Measurements from ENCODE around the gene ARHGEF7.

Gene ARHGEF7

GRCh38 chr13:111328574-111329410, 213.7 kb downstream of the ARHGEF7 start:
- no peak overlapping the region for H3K27ac ChIP-seq
- no peaks in the 10 kb centered on the region for H3K9me3 ChIP-seq
- no peak overlapping the region for H3K4me2 ChIP-seq
- H4K20me1 ChIP-seq = no peaks in the 10 kb centered on the region
- peaks cover 35% of the 10 kb centered on the region for H3K4me1 ChIP-seq
- no peaks in the 10 kb centered on the region for H3K27me3 ChIP-seq
- no peak overlapping the region for H3K9ac ChIP-seq
- TF ChIP-seq Cebpa-rat (IDR thresholded peaks at IDR 0.05) = no peak
- no peak overlapping the region for H3K4me3 ChIP-seq
- no peaks in the 10 kb centered on the region for H3K36me3 ChIP-seq

GRCh38 chr13:111329641-111330040, 214.5 kb downstream of the ARHGEF7 start:
- Histone ChIP-seq H3K9me3 (peaks cover 6% of the 10 kb centered on the region), H3K4me3 (no peak overlapping the region), H3K36me3 (no peaks in the 10 kb centered on the region), H3K4me2 (no peak overlapping the region), H3K27ac (no peak overlapping the region), H3K4me1 (peaks cover 26% of the 10 kb centered on the region), H3K9ac (no peak overlapping the region), H4K20me1 (no peaks in the 10 kb centered on the region), H3K27me3 (no peaks in the 10 kb centered on the region)
- TF ChIP-seq Cebpa-rat (IDR thresholded peaks at IDR 0.05) = no peak

GRCh38 chr13:111330066-111330610, 215.0 kb downstream of the ARHGEF7 start:
- Histone ChIP-seq H3K4me1 (peaks cover 21% of the 10 kb centered on the region), H3K27ac (no peak overlapping the region), H3K4me2 (no peak overlapping the region), H3K27me3 (no peaks in the 10 kb centered on the region), H3K9me3 (peaks cover 11% of the 10 kb centered on the region), H3K36me3 (no peaks in the 10 kb centered on the region), H4K20me1 (no peaks in the 10 kb centered on the region), H3K9ac (no peak overlapping the region), H3K4me3 (no peak overlapping the region)
- no peak for TF ChIP-seq Cebpa-rat (IDR thresholded peaks at IDR 0.05)

- H3K4me2 ChIP-seq = no peak overlapping the region
- peaks cover 5% of the 10 kb centered on the region; the same call in 1 of the 2 replicates for H3K4me1 ChIP-seq
- no peaks in the 10 kb centered on the region for H4K20me1 ChIP-seq
- no peak overlapping the region for H3K27ac ChIP-seq
- H3K27me3 ChIP-seq = no peaks in the 10 kb centered on the region
- no peak for TF ChIP-seq Cebpa-rat (IDR thresholded peaks at IDR 0.05)
- peaks cover 12% of the 10 kb centered on the region for H3K9me3 ChIP-seq
- no peak overlapping the region for H3K9ac ChIP-seq
- no peak overlapping the region for H3K4me3 ChIP-seq
- H3K36me3 ChIP-seq = no peaks in the 10 kb centered on the region
These were observed 220.2 kb downstream of the ARHGEF7 start for GRCh38 chr13:111335298-111335697.

- H3K27ac ChIP-seq = no peak overlapping the region
- no peak overlapping the region for H3K9ac ChIP-seq
- H3K4me1 ChIP-seq = peaks cover 5% of the 10 kb centered on the region; the same call in 1 of the 2 replicates
- peaks cover 12% of the 10 kb centered on the region for H3K9me3 ChIP-seq
- no peak overlapping the region for H3K4me2 ChIP-seq
- no peaks in the 10 kb centered on the region for H3K27me3 ChIP-seq
- no peaks in the 10 kb centered on the region for H3K36me3 ChIP-seq
- TF ChIP-seq Cebpa-rat (IDR thresholded peaks at IDR 0.05) = no peak
- no peak overlapping the region for H3K4me3 ChIP-seq
- no peaks in the 10 kb centered on the region for H4K20me1 ChIP-seq
These were observed 221.6 kb downstream of the ARHGEF7 start for GRCh38 chr13:111336666-111337065.

- peaks cover 5% of the 10 kb centered on the region; the same call in 1 of the 2 replicates for H3K4me1 ChIP-seq
- H3K9me3 ChIP-seq = peaks cover 12% of the 10 kb centered on the region
- H3K4me3 ChIP-seq = no peak overlapping the region
- H3K36me3 ChIP-seq = no peaks in the 10 kb centered on the region
- H3K27me3 ChIP-seq = no peaks in the 10 kb centered on the region
- H4K20me1 ChIP-seq = no peaks in the 10 kb centered on the region
- no peak overlapping the region for H3K9ac ChIP-seq
- H3K4me2 ChIP-seq = no peak overlapping the region
- H3K27ac ChIP-seq = no peak overlapping the region
- TF ChIP-seq Cebpa-rat (IDR thresholded peaks at IDR 0.05) = no peak
These were observed 222.1 kb downstream of the ARHGEF7 start for GRCh38 chr13:111337206-111337605.

GRCh38 chr13:111337741-111338140, 222.6 kb downstream of the ARHGEF7 start:
- Histone ChIP-seq H3K36me3 (no peaks in the 10 kb centered on the region), H3K27me3 (no peaks in the 10 kb centered on the region), H4K20me1 (no peaks in the 10 kb centered on the region), H3K9me3 (peaks cover 12% of the 10 kb centered on the region), H3K4me3 (no peak overlapping the region), H3K9ac (no peak overlapping the region), H3K4me2 (no peak overlapping the region), H3K27ac (no peak overlapping the region), H3K4me1 (peaks cover under 1% of the 10 kb centered on the region; the same call in 1 of the 2 replicates)
- no peak for TF ChIP-seq Cebpa-rat (IDR thresholded peaks at IDR 0.05)

- Histone ChIP-seq H3K9me3 (peaks cover 12% of the 10 kb centered on the region), H3K4me2 (no peak overlapping the region), H3K4me3 (no peak overlapping the region), H3K9ac (no peak overlapping the region), H3K36me3 (no peaks in the 10 kb centered on the region), H4K20me1 (no peaks in the 10 kb centered on the region), H3K4me1 (no peaks in the 10 kb centered on the region), H3K27me3 (no peaks in the 10 kb centered on the region), H3K27ac (no peak overlapping the region)
- no peak for TF ChIP-seq Cebpa-rat (IDR thresholded peaks at IDR 0.05)
These were observed 223.7 kb downstream of the ARHGEF7 start for GRCh38 chr13:111338841-111339240.

GRCh38 chr13:111339366-111340143, 224.4 kb downstream of the ARHGEF7 start:
- TF ChIP-seq Cebpa-rat (IDR thresholded peaks at IDR 0.05) = no peak
- H3K9me3 ChIP-seq = peaks cover 6% of the 10 kb centered on the region; the same call in 1 of the 2 replicates

More at GRCh38 chr13:111339366-111340143, 224.4 kb downstream of the ARHGEF7 start:
- Histone ChIP-seq H3K36me3 (peaks cover 3% of the 10 kb centered on the region; the same call in 1 of the 2 replicates), H3K4me1 (no peaks in the 10 kb centered on the region), H3K27ac (no peak overlapping the region), H3K4me3 (no peak overlapping the region), H3K27me3 (no peaks in the 10 kb centered on the region), H3K9ac (no peak overlapping the region), H4K20me1 (no peaks in the 10 kb centered on the region), H3K4me2 (no peak overlapping the region)
